Glutamatergic neuron (in vitro differentiated cells): ENCODE data around the gene PACSIN2. TPM values are rescaled to one million over a fixed set of nuclear protein-coding genes. Genes with fewer than 3 reads are reported as not detected.

Experiments
- DNase-seq: peaks from one replicate; pipeline ENCODE4 v3.0.0; 2022
- H3K27ac Mint-ChIP-seq: one replicate; pipeline ENCODE4 v1.8.0; 2020; ENCODE audit warnings: mild to moderate bottlenecking, mixed read lengths, inconsistent platforms; ENCODE audit not compliant: unreplicated experiment
- H3K27me3 Mint-ChIP-seq: one replicate; pipeline ENCODE4 v1.8.0; 2020; ENCODE audit warnings: mild to moderate bottlenecking, moderate library complexity, mixed read lengths, inconsistent platforms; ENCODE audit not compliant: unreplicated experiment
- H3K36me3 Mint-ChIP-seq: one replicate; pipeline ENCODE4 v1.8.0; 2020; ENCODE audit warnings: mild to moderate bottlenecking, mixed read lengths, inconsistent platforms; ENCODE audit not compliant: unreplicated experiment
- H3K4me1 Mint-ChIP-seq: one replicate; pipeline ENCODE4 v1.8.0; 2020; ENCODE audit warnings: mild to moderate bottlenecking, low read depth, mixed read lengths, inconsistent platforms; ENCODE audit not compliant: unreplicated experiment
- H3K4me3 Mint-ChIP-seq: one replicate; pipeline ENCODE4 v1.8.0; 2020; ENCODE audit warnings: mild to moderate bottlenecking, mixed read lengths, inconsistent platforms; ENCODE audit not compliant: unreplicated experiment
- H3K9me3 Mint-ChIP-seq: one replicate; pipeline ENCODE4 v1.8.0; 2020; ENCODE audit warnings: mild to moderate bottlenecking, moderate library complexity, mixed read lengths, inconsistent platforms; ENCODE audit not compliant: unreplicated experiment
- CTCF ChIP-seq: fragments of 200-600 bp; sonication (generic); IDR thresholded peaks from one replicate; pipeline ENCODE4 v1.5.0; 2021; ENCODE audit not compliant: partially characterized antibody, unreplicated experiment
- total RNA-seq: library from RNA; stranded (reverse); fragmentation: NEBNext Ultra II Directional; extraction: Animal tissue kit (Norgen Biotek cat#: 25700); gene quantifications from one replicate; pipeline ENCODE4 v1.2.1, GENCODE V29; 2021; ENCODE audit not compliant: unreplicated experiment

The PACSIN2 gene
- total RNA-seq, 1 donor from 2014 or later = 47.3 TPM

GRCh38 chr22:43050995-43051394 is 36.0 kb upstream of the PACSIN2 start:
- H3K36me3 Mint-ChIP-seq = no peaks in the 10 kb centered on the region
- H3K4me1 Mint-ChIP-seq = no peaks in the 10 kb centered on the region
- no peak for DNase-seq
- H3K27ac Mint-ChIP-seq = no peak overlapping the region
- TF ChIP-seq CTCF = no peak
- no peaks in the 10 kb centered on the region for H3K27me3 Mint-ChIP-seq
- peaks cover 5% of the 10 kb centered on the region for H3K9me3 Mint-ChIP-seq
- H3K4me3 Mint-ChIP-seq = no peak overlapping the region

- H3K4me3 Mint-ChIP-seq = no peak overlapping the region
- H3K27ac Mint-ChIP-seq = no peak overlapping the region
- peaks cover 4% of the 10 kb centered on the region for H3K27me3 Mint-ChIP-seq
- TF ChIP-seq CTCF = no peak
- peaks cover 4% of the 10 kb centered on the region for H3K4me1 Mint-ChIP-seq
- no peaks in the 10 kb centered on the region for H3K36me3 Mint-ChIP-seq
- H3K9me3 Mint-ChIP-seq = peaks cover 4% of the 10 kb centered on the region
- DNase-seq = no peak
These were observed 32.7 kb upstream of the PACSIN2 start for GRCh38 chr22:43047605-43048004.

GRCh38 chr22:43044290-43044712 is 29.4 kb upstream of the PACSIN2 start:
- Mint-ChIP-seq H3K27ac (no peak overlapping the region), H3K36me3 (no peaks in the 10 kb centered on the region), H3K9me3 (peaks cover 8% of the 10 kb centered on the region), H3K4me3 (no peak overlapping the region), H3K4me1 (peaks cover 11% of the 10 kb centered on the region), H3K27me3 (peaks cover 7% of the 10 kb centered on the region)
- TF ChIP-seq CTCF = no peak
- DNase-seq = no peak

- Mint-ChIP-seq H3K36me3 (no peaks in the 10 kb centered on the region), H3K4me3 (peak overlapping the region; percentile 75), H3K4me1 (peaks cover 11% of the 10 kb centered on the region), H3K27ac (peak overlapping the region; percentile 96), H3K9me3 (peaks cover 11% of the 10 kb centered on the region), H3K27me3 (peaks cover 9% of the 10 kb centered on the region)
- no peak for TF ChIP-seq CTCF
- DNase-seq = peak; percentile 53
These were observed 27.3 kb upstream of the PACSIN2 start for GRCh38 chr22:43042101-43042780.

- Mint-ChIP-seq H3K27ac (no peak overlapping the region), H3K27me3 (peaks cover 9% of the 10 kb centered on the region), H3K9me3 (peaks cover 12% of the 10 kb centered on the region), H3K4me3 (no peak overlapping the region), H3K4me1 (peaks cover 15% of the 10 kb centered on the region), H3K36me3 (no peaks in the 10 kb centered on the region)
- peak; percentile 28 for DNase-seq
- no peak for TF ChIP-seq CTCF
These were observed 24.9 kb upstream of the PACSIN2 start for GRCh38 chr22:43039800-43040199.
